ENCODE data around the gene MTCL3.

Gene MTCL3

GRCh38 chr6:127520066-127520465, 931 bp upstream of the MTCL3 start:
- Histone ChIP-seq H2AFZ (ENCODE audit: low read length) (no peak overlapping the region), H3K27ac (ENCODE audit: insufficient read depth, low read length) (no peak overlapping the region), H3K27me3 (ENCODE audit: control insufficient read depth, insufficient read depth, low read length) (no peaks in the 10 kb centered on the region), H3K4me2 (ENCODE audit: extremely low read depth, insufficient read depth, low read length) (no peak overlapping the region), H4K20me1 (ENCODE audit: control insufficient read depth, extremely low read depth, insufficient read depth, low read length) (no peaks in the 10 kb centered on the region), H3K9ac (ENCODE audit: insufficient read depth, low read length) (no peak overlapping the region), H3K79me2 (ENCODE audit: control insufficient read depth, insufficient read depth, low read length) (no peaks in the 10 kb centered on the region), H3K36me3 (ENCODE audit: control insufficient read depth, insufficient read depth, low read length) (no peaks in the 10 kb centered on the region), H3K4me1 (ENCODE audit: control insufficient read depth, extremely low read depth, insufficient read depth, low read length) (no peaks in the 10 kb centered on the region), H3K4me3 (replicated peaks in 1 of 4; ENCODE audit: control extremely low read depth in 1 of 4, insufficient read depth in 1 of 4, low read depth in 3 of 4, low read length in 4 of 4) (no peak overlapping the region), H3K9me3 (ENCODE audit: control insufficient read depth, insufficient read depth, low read depth, low read length) (no peaks in the 10 kb centered on the region)
- TF ChIP-seq, protein P1, sequence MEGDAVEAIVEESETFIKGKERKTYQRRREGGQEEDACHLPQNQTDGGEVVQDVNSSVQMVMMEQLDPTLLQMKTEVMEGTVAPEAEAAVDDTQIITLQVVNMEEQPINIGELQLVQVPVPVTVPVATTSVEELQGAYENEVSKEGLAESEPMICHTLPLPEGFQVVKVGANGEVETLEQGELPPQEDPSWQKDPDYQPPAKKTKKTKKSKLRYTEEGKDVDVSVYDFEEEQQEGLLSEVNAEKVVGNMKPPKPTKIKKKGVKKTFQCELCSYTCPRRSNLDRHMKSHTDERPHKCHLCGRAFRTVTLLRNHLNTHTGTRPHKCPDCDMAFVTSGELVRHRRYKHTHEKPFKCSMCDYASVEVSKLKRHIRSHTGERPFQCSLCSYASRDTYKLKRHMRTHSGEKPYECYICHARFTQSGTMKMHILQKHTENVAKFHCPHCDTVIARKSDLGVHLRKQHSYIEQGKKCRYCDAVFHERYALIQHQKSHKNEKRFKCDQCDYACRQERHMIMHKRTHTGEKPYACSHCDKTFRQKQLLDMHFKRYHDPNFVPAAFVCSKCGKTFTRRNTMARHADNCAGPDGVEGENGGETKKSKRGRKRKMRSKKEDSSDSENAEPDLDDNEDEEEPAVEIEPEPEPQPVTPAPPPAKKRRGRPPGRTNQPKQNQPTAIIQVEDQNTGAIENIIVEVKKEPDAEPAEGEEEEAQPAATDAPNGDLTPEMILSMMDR (conservative IDR thresholded peaks at IDR 0.05 in 1 of 2, IDR thresholded peaks at IDR 0.05 in 1 of 2; ENCODE audit: low read depth in 1 of 2, low read length in 2 of 2): no peak
- TF ChIP-seq EZH2 (IDR thresholded peaks at IDR 0.05; ENCODE audit: low read length, missing control alignments): no peak
- DNase-seq (ENCODE audit: low read depth in 2 of 2): peak; percentile 15 to 50

- H3K9me3 ChIP-seq (ENCODE audit: control insufficient read depth, insufficient read depth, low read depth, low read length): no peaks in the 10 kb centered on the region
- TF ChIP-seq, protein P1 (conservative IDR thresholded peaks at IDR 0.05 in 1 of 2, IDR thresholded peaks at IDR 0.05 in 1 of 2; ENCODE audit: low read depth in 1 of 2, low read length in 2 of 2): no peak
- no peak for TF ChIP-seq EZH2 (IDR thresholded peaks at IDR 0.05; ENCODE audit: low read length, missing control alignments)
- no peaks in the 10 kb centered on the region for H4K20me1 ChIP-seq (ENCODE audit: control insufficient read depth, extremely low read depth, insufficient read depth, low read length)
- H3K4me1 ChIP-seq (ENCODE audit: control insufficient read depth, extremely low read depth, insufficient read depth, low read length): no peaks in the 10 kb centered on the region
- H3K36me3 ChIP-seq (ENCODE audit: control insufficient read depth, insufficient read depth, low read length): no peaks in the 10 kb centered on the region
- peak overlapping the region; percentile 27 to 69 (median 48) for H3K4me3 ChIP-seq (replicated peaks in 1 of 4; ENCODE audit: control extremely low read depth in 1 of 4, insufficient read depth in 1 of 4, low read depth in 3 of 4, low read length in 4 of 4)
- peak overlapping the region; percentile 17 for H2AFZ ChIP-seq (ENCODE audit: low read length)
- H3K4me2 ChIP-seq (ENCODE audit: extremely low read depth, insufficient read depth, low read length): peak overlapping the region; percentile 44
- H3K9ac ChIP-seq (ENCODE audit: insufficient read depth, low read length): no peak overlapping the region
- no peak for DNase-seq (ENCODE audit: low read depth in 2 of 2)
- no peak overlapping the region for H3K27ac ChIP-seq (ENCODE audit: insufficient read depth, low read length)
- no peaks in the 10 kb centered on the region for H3K79me2 ChIP-seq (ENCODE audit: control insufficient read depth, insufficient read depth, low read length)
- no peaks in the 10 kb centered on the region for H3K27me3 ChIP-seq (ENCODE audit: control insufficient read depth, insufficient read depth, low read length)
Measured at GRCh38 chr6:127519469-127519785, 292 bp upstream of the MTCL3 start.

DNA sequence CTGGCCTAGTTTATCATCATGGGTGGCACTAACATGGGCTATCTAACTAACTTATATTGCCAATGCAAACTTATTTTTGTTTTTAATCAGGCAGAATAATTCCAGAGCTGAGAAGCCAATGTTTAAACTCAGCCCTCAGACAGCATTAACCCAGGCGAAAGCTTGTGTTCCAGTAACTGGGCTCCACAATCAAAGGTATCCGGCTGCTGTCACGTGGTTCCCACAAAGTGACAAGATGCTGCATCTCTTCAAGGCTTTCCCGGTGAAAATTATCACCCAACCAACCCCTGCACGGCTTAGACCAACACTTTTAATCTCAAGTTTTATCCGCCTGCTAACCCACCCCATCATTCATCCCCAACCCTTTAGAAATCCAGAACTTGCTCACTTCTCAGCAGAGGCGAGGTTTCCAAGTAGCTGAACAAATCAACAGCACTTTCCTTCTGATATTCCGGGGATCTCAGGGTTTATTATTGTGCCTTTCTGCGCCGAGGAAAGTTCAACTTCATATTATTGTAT, 885 bp downstream of the MTCL3 start:
- Histone ChIP-seq H4K20me1 (ENCODE audit: control insufficient read depth, extremely low read depth, insufficient read depth, low read length) (no peaks in the 10 kb centered on the region), H3K4me2 (ENCODE audit: extremely low read depth, insufficient read depth, low read length) (peak overlapping the region; percentile 75), H3K9me3 (ENCODE audit: control insufficient read depth, insufficient read depth, low read depth, low read length) (no peaks in the 10 kb centered on the region), H3K36me3 (ENCODE audit: control insufficient read depth, insufficient read depth, low read length) (no peaks in the 10 kb centered on the region), H2AFZ (ENCODE audit: low read length) (peak overlapping the region; percentile 47), H3K27ac (ENCODE audit: insufficient read depth, low read length) (peak overlapping the region; percentile 10), H3K27me3 (ENCODE audit: control insufficient read depth, insufficient read depth, low read length) (no peaks in the 10 kb centered on the region), H3K4me1 (ENCODE audit: control insufficient read depth, extremely low read depth, insufficient read depth, low read length) (no peaks in the 10 kb centered on the region), H3K9ac (ENCODE audit: insufficient read depth, low read length) (no peak overlapping the region), H3K4me3 (replicated peaks in 1 of 4; ENCODE audit: control extremely low read depth in 1 of 4, insufficient read depth in 1 of 4, low read depth in 3 of 4, low read length in 4 of 4) (peak overlapping the region; percentile 36 to 69 (median 44)), H3K79me2 (ENCODE audit: control insufficient read depth, insufficient read depth, low read length) (no peaks in the 10 kb centered on the region)
- peak in 1 of 2 donors; percentile 16 for DNase-seq (ENCODE audit: low read depth in 2 of 2)
- TF ChIP-seq EZH2 (IDR thresholded peaks at IDR 0.05; ENCODE audit: low read length, missing control alignments): no peak
- TF ChIP-seq, protein P1 (conservative IDR thresholded peaks at IDR 0.05 in 1 of 2, IDR thresholded peaks at IDR 0.05 in 1 of 2; ENCODE audit: low read depth in 1 of 2, low read length in 2 of 2): no peak

All from fibroblast of lung (primary cell).